Neural progenitor cell (in vitro differentiated cells): ENCODE data around the gene SLC25A45. TPM values are rescaled to one million over a fixed set of nuclear protein-coding genes. Genes with fewer than 3 reads are reported as not detected.

Experiments used
- DNase-seq: peaks from one replicate; pipeline ENCODE4 v3.0.0-alpha.2; 2016; ENCODE audit warnings: low spot score
- H2AFZ ChIP-seq: fragments of 200-600 bp; sonication (generic); replicated peaks from 2 replicates; pipeline ENCODE4 v1.6.1; 2016; ENCODE audit warnings: antibody characterized with exemption
- H3F3A ChIP-seq: fragments of 200-600 bp; sonication (generic); 2 replicates; pipeline ENCODE4 v1.6.1; 2016; ENCODE audit warnings: antibody characterized with exemption, low read depth
- H3K27ac ChIP-seq: fragments of 200-600 bp; sonication (generic); 2 replicates; pipeline ENCODE4 v1.5.1; 2016; ENCODE audit warnings: mild to moderate bottlenecking
- H3K27me3 ChIP-seq: fragments of 200-600 bp; sonication (generic); 2 replicates; pipeline ENCODE4 v1.6.1; 2016; ENCODE audit warnings: mild to moderate bottlenecking, moderate library complexity
- H3K36me3 ChIP-seq: fragments of 200-600 bp; sonication (generic); 2 replicates; pipeline ENCODE4 v1.5.1; 2016
- H3K4me1 ChIP-seq: fragments of 200-600 bp; sonication (generic); 2 replicates; pipeline ENCODE4 v1.6.1; 2016; ENCODE audit warnings: mixed run types
- H3K4me2 ChIP-seq: fragments of 200-600 bp; sonication (generic); 2 replicates; pipeline ENCODE4 v1.6.1; 2016
- H3K4me3 ChIP-seq: fragments of 200-600 bp; sonication (generic); 2 replicates; pipeline ENCODE4 v1.5.1; 2016
- H3K79me2 ChIP-seq: fragments of 200-600 bp; sonication (generic); 2 replicates; pipeline ENCODE4 v1.6.1; 2016; ENCODE audit warnings: low read depth
- H3K9ac ChIP-seq: fragments of 200-600 bp; sonication (generic); 2 replicates; pipeline ENCODE4 v1.6.1; 2016
- H3K9me3 ChIP-seq: fragments of 200-600 bp; sonication (generic); 2 replicates; pipeline ENCODE4 v1.5.1; 2016; ENCODE audit warnings: low read depth
- H4K20me1 ChIP-seq: fragments of 200-600 bp; sonication (generic); 2 replicates; pipeline ENCODE4 v1.6.1; 2016; ENCODE audit warnings: low read depth
- H3K27ac Mint-ChIP-seq: 3 replicates; pipeline ENCODE4 v1.8.0; 2021; ENCODE audit warnings: mixed read lengths
- H3K27me3 Mint-ChIP-seq: 2 replicates; pipeline ENCODE4 v1.8.0; 2022; ENCODE audit warnings: low read depth, mild to moderate bottlenecking, inconsistent platforms, moderate library complexity, mixed read lengths; ENCODE audit not compliant: insufficient read depth
- H3K36me3 Mint-ChIP-seq: 3 replicates; pipeline ENCODE4 v1.8.0; 2021; ENCODE audit warnings: mixed read lengths
- H3K4me1 Mint-ChIP-seq: 3 replicates; pipeline ENCODE4 v1.8.0; 2021; ENCODE audit warnings: mixed read lengths
- H3K4me3 Mint-ChIP-seq: 3 replicates; pipeline ENCODE4 v1.8.0; 2021; ENCODE audit warnings: mild to moderate bottlenecking, moderate library complexity, mixed read lengths
- H3K9me3 Mint-ChIP-seq: 3 replicates; pipeline ENCODE4 v1.8.0; 2020; ENCODE audit warnings: mixed read lengths
- EZH2 ChIP-seq: fragments of 200-600 bp; sonication (generic); IDR thresholded peaks from 2 replicates; pipeline ENCODE4 v1.6.1; 2017; ENCODE audit warnings: antibody characterized with exemption, mild to moderate bottlenecking, moderate library complexity
- EZH2phosphoT487 ChIP-seq: fragments of 200-600 bp; sonication (generic); IDR thresholded peaks from 2 replicates; pipeline ENCODE4 v1.6.1; 2017; ENCODE audit warnings: antibody characterized with exemption
- total RNA-seq: library from RNA; depleted of rRNA; stranded (reverse); fragments of >200 nt; gene quantifications from 2 replicates; pipeline ENCODE4 v1.2.3, GENCODE V29; 2015; ENCODE audit warnings: low replicate concordance
- TF ChIP-seq, protein P1 (sequence below): fragments of 200-600 bp; sonication (generic); IDR thresholded peaks from 2 replicates; pipeline ENCODE4 v1.5.1; 2017; ENCODE audit warnings: antibody characterized with exemption, mild to moderate bottlenecking

The SLC25A45 gene
- total RNA-seq, 1 donor from 2014 or later = 0.47 TPM

- H3K27ac Mint-ChIP-seq = no peak overlapping the region
- Histone ChIP-seq H3K9me3 (no peaks in the 10 kb centered on the region), H3K79me2 (no peaks in the 10 kb centered on the region), H3K27ac (no peak overlapping the region), H3K9ac (no peak overlapping the region), H3K36me3 (no peaks in the 10 kb centered on the region), H3K4me3 (no peak overlapping the region), H3K4me2 (no peak overlapping the region), H3F3A (no peaks in the 10 kb centered on the region), H3K27me3 (no peaks in the 10 kb centered on the region), H3K4me1 (no peaks in the 10 kb centered on the region), H2AFZ (no peak overlapping the region), H4K20me1 (no peaks in the 10 kb centered on the region)
- H3K4me1 Mint-ChIP-seq = peaks cover 7% of the 10 kb centered on the region
- no peak for TF ChIP-seq EZH2
- TF ChIP-seq, protein P1, sequence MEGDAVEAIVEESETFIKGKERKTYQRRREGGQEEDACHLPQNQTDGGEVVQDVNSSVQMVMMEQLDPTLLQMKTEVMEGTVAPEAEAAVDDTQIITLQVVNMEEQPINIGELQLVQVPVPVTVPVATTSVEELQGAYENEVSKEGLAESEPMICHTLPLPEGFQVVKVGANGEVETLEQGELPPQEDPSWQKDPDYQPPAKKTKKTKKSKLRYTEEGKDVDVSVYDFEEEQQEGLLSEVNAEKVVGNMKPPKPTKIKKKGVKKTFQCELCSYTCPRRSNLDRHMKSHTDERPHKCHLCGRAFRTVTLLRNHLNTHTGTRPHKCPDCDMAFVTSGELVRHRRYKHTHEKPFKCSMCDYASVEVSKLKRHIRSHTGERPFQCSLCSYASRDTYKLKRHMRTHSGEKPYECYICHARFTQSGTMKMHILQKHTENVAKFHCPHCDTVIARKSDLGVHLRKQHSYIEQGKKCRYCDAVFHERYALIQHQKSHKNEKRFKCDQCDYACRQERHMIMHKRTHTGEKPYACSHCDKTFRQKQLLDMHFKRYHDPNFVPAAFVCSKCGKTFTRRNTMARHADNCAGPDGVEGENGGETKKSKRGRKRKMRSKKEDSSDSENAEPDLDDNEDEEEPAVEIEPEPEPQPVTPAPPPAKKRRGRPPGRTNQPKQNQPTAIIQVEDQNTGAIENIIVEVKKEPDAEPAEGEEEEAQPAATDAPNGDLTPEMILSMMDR = no peak
- no peak for TF ChIP-seq EZH2phosphoT487
- H3K36me3 Mint-ChIP-seq = peaks cover 10% of the 10 kb centered on the region
- no peak for DNase-seq
- no peak overlapping the region for H3K4me3 Mint-ChIP-seq
- H3K9me3 Mint-ChIP-seq = no peaks in the 10 kb centered on the region
- H3K27me3 Mint-ChIP-seq = peaks cover 3% of the 10 kb centered on the region
These were observed 21.8 kb upstream of the SLC25A45 start for GRCh38 chr11:65404210-65404609.

- Histone ChIP-seq H3K9me3 (no peaks in the 10 kb centered on the region), H2AFZ (no peak overlapping the region), H3K36me3 (no peaks in the 10 kb centered on the region), H3K9ac (no peak overlapping the region), H3K79me2 (no peaks in the 10 kb centered on the region), H3F3A (no peaks in the 10 kb centered on the region), H4K20me1 (no peaks in the 10 kb centered on the region), H3K4me3 (no peak overlapping the region), H3K27me3 (no peaks in the 10 kb centered on the region), H3K27ac (no peak overlapping the region), H3K4me2 (no peak overlapping the region), H3K4me1 (no peaks in the 10 kb centered on the region)
- DNase-seq = no peak
- Mint-ChIP-seq H3K36me3 (peaks cover 9% of the 10 kb centered on the region), H3K27ac (no peak overlapping the region), H3K9me3 (no peaks in the 10 kb centered on the region), H3K4me1 (peaks cover 7% of the 10 kb centered on the region), H3K4me3 (no peak overlapping the region), H3K27me3 (peaks cover 5% of the 10 kb centered on the region)
- TF ChIP-seq EZH2 = no peak
- no peak for TF ChIP-seq EZH2phosphoT487
- TF ChIP-seq, protein P1 = no peak
These were observed 21.2 kb upstream of the SLC25A45 start for GRCh38 chr11:65403607-65404121.

- no peak for TF ChIP-seq EZH2
- TF ChIP-seq EZH2phosphoT487 = no peak
- TF ChIP-seq, protein P1 = no peak
- Histone ChIP-seq H3K9ac (no peak overlapping the region), H2AFZ (no peak overlapping the region), H3K4me1 (no peaks in the 10 kb centered on the region), H3K79me2 (no peaks in the 10 kb centered on the region), H3K27me3 (no peaks in the 10 kb centered on the region), H4K20me1 (no peaks in the 10 kb centered on the region), H3K9me3 (no peaks in the 10 kb centered on the region), H3K36me3 (no peaks in the 10 kb centered on the region), H3K4me2 (no peak overlapping the region), H3K27ac (no peak overlapping the region), H3F3A (no peaks in the 10 kb centered on the region), H3K4me3 (no peak overlapping the region)
- Mint-ChIP-seq H3K9me3 (no peaks in the 10 kb centered on the region), H3K4me1 (peaks cover 4% of the 10 kb centered on the region), H3K27ac (no peak overlapping the region), H3K36me3 (peaks cover 9% of the 10 kb centered on the region), H3K4me3 (no peak overlapping the region), H3K27me3 (peaks cover 6% of the 10 kb centered on the region)
- no peak for DNase-seq
These were observed 20.3 kb upstream of the SLC25A45 start for GRCh38 chr11:65402790-65403189.
